ENCODE data around the gene UGT1A7. TPM values are rescaled to one million over a fixed set of nuclear protein-coding genes. Genes with fewer than 3 reads are reported as not detected.
"Not testable (repeated sequence)": the region's sequence is repeated elsewhere in the genome, so short reads cannot be mapped to it uniquely, and the experiment has no call there.

UGT1A7 gene
- polyA plus RNA-seq, 1 donor (not counting 4 experiments of a cell fraction or from before 2014, with no cell fraction given): 0.87 TPM

DNA sequence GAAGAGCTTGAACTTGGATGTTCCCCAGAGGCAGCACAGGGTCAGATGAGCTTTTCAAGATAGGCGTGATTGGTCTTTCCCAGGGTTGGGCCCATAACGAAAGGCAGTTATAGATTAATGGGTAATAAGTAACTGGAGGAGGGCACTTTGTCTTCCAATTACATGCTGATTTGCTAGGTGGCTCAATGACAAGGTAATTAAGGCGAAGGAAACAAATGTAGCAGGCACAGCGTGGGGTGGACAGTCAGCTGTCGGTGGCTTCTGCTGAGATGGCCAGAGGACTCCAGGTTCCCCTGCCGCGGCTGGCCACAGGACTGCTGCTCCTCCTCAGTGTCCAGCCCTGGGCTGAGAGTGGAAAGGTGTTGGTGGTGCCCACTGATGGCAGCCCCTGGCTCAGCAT, 36.9 kb downstream of the UGT1A7 start, which contains the start of gene UGT1A4:
TSS of gene UGT1A4 (plus strand) at position 185 of the 400 bp plus-strand sequence. CDS start at position 270, 85 bp downstream.
- Histone ChIP-seq H3K9me3 (ENCODE audit: control insufficient read depth, low read depth, low read length) (no peaks in the 10 kb centered on the region), H3K4me3 (ENCODE audit: control insufficient read depth in 2 of 3, extremely low read depth in 1 of 3, insufficient read depth in 2 of 3, low read depth in 1 of 3, low read length in 3 of 3) (no peak within 1 kb of the TSS), H3K36me3 (ENCODE audit: control insufficient read depth in 2 of 2, extremely low read depth in 1 of 2, insufficient read depth in 2 of 2, low read length in 2 of 2) (no peaks in the 10 kb centered on the region), H2AFZ (ENCODE audit: control insufficient read depth, low read length) (no peak within 1 kb of the TSS), H3K4me2 (ENCODE audit: control insufficient read depth, extremely low read depth, insufficient read depth, low read depth, low read length) (no peak within 1 kb of the TSS), H3K9ac (ENCODE audit: control insufficient read depth, extremely low read depth, insufficient read depth, low read length) (no peak within 1 kb of the TSS), H3K27ac (ENCODE audit: control insufficient read depth, insufficient read depth, low read length) (no peak within 1 kb of the TSS), H3K79me2 (ENCODE audit: control insufficient read depth, insufficient read depth, low read length) (peaks cover 11% of the 10 kb centered on the region), H4K20me1 (ENCODE audit: control insufficient read depth, extremely low read depth, insufficient read depth, low read length) (no peaks in the 10 kb centered on the region), H3K9me1 (ENCODE audit: control insufficient read depth, extremely low read depth, insufficient read depth, low read length) (no peaks in the 10 kb centered on the region), H3K27me3 (ENCODE audit: control insufficient read depth, extremely low read depth, insufficient read depth, low read length) (no peaks in the 10 kb centered on the region), H3K4me1 (ENCODE audit: control insufficient read depth, extremely low read depth, insufficient read depth, low read length) (peaks cover 2% of the 10 kb centered on the region)
- TF ChIP-seq, protein P1, sequence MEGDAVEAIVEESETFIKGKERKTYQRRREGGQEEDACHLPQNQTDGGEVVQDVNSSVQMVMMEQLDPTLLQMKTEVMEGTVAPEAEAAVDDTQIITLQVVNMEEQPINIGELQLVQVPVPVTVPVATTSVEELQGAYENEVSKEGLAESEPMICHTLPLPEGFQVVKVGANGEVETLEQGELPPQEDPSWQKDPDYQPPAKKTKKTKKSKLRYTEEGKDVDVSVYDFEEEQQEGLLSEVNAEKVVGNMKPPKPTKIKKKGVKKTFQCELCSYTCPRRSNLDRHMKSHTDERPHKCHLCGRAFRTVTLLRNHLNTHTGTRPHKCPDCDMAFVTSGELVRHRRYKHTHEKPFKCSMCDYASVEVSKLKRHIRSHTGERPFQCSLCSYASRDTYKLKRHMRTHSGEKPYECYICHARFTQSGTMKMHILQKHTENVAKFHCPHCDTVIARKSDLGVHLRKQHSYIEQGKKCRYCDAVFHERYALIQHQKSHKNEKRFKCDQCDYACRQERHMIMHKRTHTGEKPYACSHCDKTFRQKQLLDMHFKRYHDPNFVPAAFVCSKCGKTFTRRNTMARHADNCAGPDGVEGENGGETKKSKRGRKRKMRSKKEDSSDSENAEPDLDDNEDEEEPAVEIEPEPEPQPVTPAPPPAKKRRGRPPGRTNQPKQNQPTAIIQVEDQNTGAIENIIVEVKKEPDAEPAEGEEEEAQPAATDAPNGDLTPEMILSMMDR (optimal IDR thresholded peaks at IDR 0.05 in 1 of 3, IDR thresholded peaks at IDR 0.05 in 1 of 3, conservative IDR thresholded peaks at IDR 0.05 in 1 of 3; ENCODE audit: extremely low read depth in 1 of 3, insufficient read depth in 2 of 3, low read length in 3 of 3): no peak
- no peak for TF ChIP-seq EZH2 (IDR thresholded peaks at IDR 0.05; ENCODE audit: low read length)
- no peak for DNase-seq (ENCODE audit: low read depth, low spot score)
- no peak for FAIRE-seq
- dilution Hi-C loops (cut with MboI; ENCODE audit: extremely low pct_ligation_motif_present, low sequenced_read_pairs): no loop called here

DNA sequence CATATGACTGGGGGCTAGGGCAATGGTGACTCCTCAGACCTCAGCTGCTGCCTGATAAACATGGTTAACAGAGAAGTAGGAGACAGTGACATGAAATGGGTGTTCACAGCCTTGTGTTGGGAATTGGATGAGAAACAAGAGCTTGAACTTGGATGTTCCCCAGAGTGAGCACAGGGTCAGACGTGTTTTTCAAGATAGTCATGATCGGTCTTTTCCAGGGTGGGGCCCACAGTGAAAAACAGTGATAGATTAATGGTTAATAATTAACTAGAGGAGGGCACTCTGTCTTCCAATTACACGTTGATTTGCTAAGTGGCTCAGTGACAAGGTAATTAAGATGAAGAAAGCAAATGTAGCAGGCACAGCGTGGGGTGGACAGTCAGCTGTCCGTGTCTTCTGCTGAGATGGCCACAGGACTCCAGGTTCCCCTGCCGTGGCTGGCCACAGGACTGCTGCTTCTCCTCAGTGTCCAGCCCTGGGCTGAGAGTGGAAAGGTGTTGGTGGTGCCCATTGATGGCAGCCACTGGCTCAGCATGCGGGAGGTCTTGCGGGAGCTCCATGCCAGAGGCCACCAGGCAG, 47.1 kb downstream of the UGT1A7 start, which contains the start of gene UGT1A3:
TSS of gene UGT1A3 (plus strand) at position 320 of the 579 bp plus-strand sequence. CDS start at position 405, 85 bp downstream.
- Histone ChIP-seq H3K27ac (ENCODE audit: control insufficient read depth, insufficient read depth, low read length) (no peak within 1 kb of the TSS), H3K9me1 (ENCODE audit: control insufficient read depth, extremely low read depth, insufficient read depth, low read length) (no peaks in the 10 kb centered on the region), H3K79me2 (ENCODE audit: control insufficient read depth, insufficient read depth, low read length) (peaks cover 29% of the 10 kb centered on the region), H3K4me1 (ENCODE audit: control insufficient read depth, extremely low read depth, insufficient read depth, low read length) (no peaks in the 10 kb centered on the region), H3K4me3 (ENCODE audit: control insufficient read depth in 2 of 3, extremely low read depth in 1 of 3, insufficient read depth in 2 of 3, low read depth in 1 of 3, low read length in 3 of 3) (no peak within 1 kb of the TSS), H4K20me1 (ENCODE audit: control insufficient read depth, extremely low read depth, insufficient read depth, low read length) (no peaks in the 10 kb centered on the region), H3K36me3 (ENCODE audit: control insufficient read depth in 2 of 2, extremely low read depth in 1 of 2, insufficient read depth in 2 of 2, low read length in 2 of 2) (peaks cover 2% of the 10 kb centered on the region in 2 experiments), H3K27me3 (ENCODE audit: control insufficient read depth, extremely low read depth, insufficient read depth, low read length) (no peaks in the 10 kb centered on the region), H3K9me3 (ENCODE audit: control insufficient read depth, low read depth, low read length) (no peaks in the 10 kb centered on the region), H3K9ac (ENCODE audit: control insufficient read depth, extremely low read depth, insufficient read depth, low read length) (no peak within 1 kb of the TSS), H2AFZ (ENCODE audit: control insufficient read depth, low read length) (no peak within 1 kb of the TSS), H3K4me2 (ENCODE audit: control insufficient read depth, extremely low read depth, insufficient read depth, low read depth, low read length) (no peak within 1 kb of the TSS)
- dilution Hi-C loops (cut with MboI; ENCODE audit: extremely low pct_ligation_motif_present, low sequenced_read_pairs): no loop called here
- no peak for DNase-seq (ENCODE audit: low read depth, low spot score)
- no peak for TF ChIP-seq EZH2 (IDR thresholded peaks at IDR 0.05; ENCODE audit: low read length)
- TF ChIP-seq, protein P1 (optimal IDR thresholded peaks at IDR 0.05 in 1 of 3, IDR thresholded peaks at IDR 0.05 in 1 of 3, conservative IDR thresholded peaks at IDR 0.05 in 1 of 3; ENCODE audit: extremely low read depth in 1 of 3, insufficient read depth in 2 of 3, low read length in 3 of 3): no peak
- FAIRE-seq: no peak

DNA sequence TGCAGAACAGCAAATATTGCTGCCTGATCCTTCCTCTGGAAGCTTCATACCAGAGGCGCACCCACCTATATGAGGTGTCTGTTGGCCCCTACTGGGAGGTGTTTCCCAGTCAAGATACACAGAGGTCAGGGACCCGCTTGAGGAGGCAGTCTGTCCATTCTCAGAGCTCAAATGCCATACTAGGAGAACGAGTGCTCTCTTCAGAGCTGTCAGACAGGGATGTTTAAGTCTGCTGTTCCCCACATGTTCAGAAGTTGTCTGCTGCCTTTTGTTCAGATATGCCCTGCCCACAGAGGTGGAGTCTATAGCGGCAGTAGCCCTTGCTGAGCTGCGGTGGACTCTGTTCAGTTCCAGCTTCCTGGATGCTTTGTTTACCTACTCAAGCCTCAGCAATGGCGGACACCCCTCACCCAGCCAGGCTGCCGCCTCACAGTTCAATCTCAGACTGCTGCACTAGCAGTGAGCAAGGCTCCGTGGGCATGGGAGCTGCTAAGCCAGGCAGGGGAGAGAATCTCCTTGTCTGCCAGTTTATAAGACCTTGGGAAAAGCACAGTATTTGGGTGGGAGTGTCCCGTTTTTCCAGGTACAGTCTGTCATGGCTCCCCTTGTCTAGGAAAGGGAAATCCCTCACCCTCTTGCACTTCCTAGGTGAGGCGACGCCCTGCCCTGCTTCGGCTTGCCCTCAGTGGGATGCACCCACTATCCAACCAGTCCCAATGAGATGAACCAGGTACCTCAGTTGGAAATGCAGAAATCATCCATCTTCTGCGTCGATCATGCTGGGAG, 55.4 kb downstream of the UGT1A7 start:
- H3K4me2 ChIP-seq (ENCODE audit: control insufficient read depth, extremely low read depth, insufficient read depth, low read depth, low read length); DNase-seq (ENCODE audit: low read depth, low spot score); H3K27me3 ChIP-seq (ENCODE audit: control insufficient read depth, extremely low read depth, insufficient read depth, low read length); H3K4me3 ChIP-seq (ENCODE audit: control insufficient read depth in 2 of 3, extremely low read depth in 1 of 3, insufficient read depth in 2 of 3, low read depth in 1 of 3, low read length in 3 of 3); FAIRE-seq; H3K27ac ChIP-seq (ENCODE audit: control insufficient read depth, insufficient read depth, low read length); H3K9me3 ChIP-seq (ENCODE audit: control insufficient read depth, low read depth, low read length); H4K20me1 ChIP-seq (ENCODE audit: control insufficient read depth, extremely low read depth, insufficient read depth, low read length); H3K9me1 ChIP-seq (ENCODE audit: control insufficient read depth, extremely low read depth, insufficient read depth, low read length); H3K36me3 ChIP-seq (ENCODE audit: control insufficient read depth in 2 of 2, extremely low read depth in 1 of 2, insufficient read depth in 2 of 2, low read length in 2 of 2); H2AFZ ChIP-seq (ENCODE audit: control insufficient read depth, low read length); H3K9ac ChIP-seq (ENCODE audit: control insufficient read depth, extremely low read depth, insufficient read depth, low read length); dilution Hi-C loops (cut with MboI; ENCODE audit: extremely low pct_ligation_motif_present, low sequenced_read_pairs); H3K4me1 ChIP-seq (ENCODE audit: control insufficient read depth, extremely low read depth, insufficient read depth, low read length): not testable (repeated sequence)
- H3K79me2 ChIP-seq (ENCODE audit: control insufficient read depth, insufficient read depth, low read length): peaks cover 29% of the 10 kb centered on the region
